Lower lobe of right lung (tissue), 2 donors: ENCODE results near the gene TNRC6A. TPM values are rescaled to one million over a fixed set of nuclear protein-coding genes. Genes with fewer than 3 reads are reported as not detected.

Experiments
- ATAC-seq, 2 donors: fragments of 200-7000 bp; cut with Tn5 transposase; one replicate each; pipeline ENCODE4 v1.9.1; 2020 to 2022; ENCODE audit warnings: mild to moderate bottlenecking in 2 of 2, moderate library complexity in 2 of 2
- DNase-seq: peaks from one replicate; pipeline ENCODE4 v3.0.0-alpha.2; 2020
- H3K27ac ChIP-seq: fragments of 200-600 bp; one replicate; pipeline ENCODE4 v1.8.0; 2022
- H3K27me3 ChIP-seq: fragments of 200-600 bp; one replicate; pipeline ENCODE4 v1.8.0; 2022; ENCODE audit warnings: low read depth
- H3K36me3 ChIP-seq: fragments of 200-600 bp; one replicate; pipeline ENCODE4 v1.8.0; 2022; ENCODE audit warnings: mild to moderate bottlenecking
- H3K4me1 ChIP-seq: fragments of 200-600 bp; one replicate; pipeline ENCODE4 v1.8.0; 2022
- H3K4me3 ChIP-seq: fragments of 200-600 bp; one replicate; pipeline ENCODE4 v1.8.0; 2022; ENCODE audit warnings: mild to moderate bottlenecking
- H3K9me3 ChIP-seq: fragments of 200-600 bp; one replicate; pipeline ENCODE4 v1.8.0; 2022
- intact Hi-C: fragments of 100-400 bp; cut with DNase I; formaldehyde crosslinking; loops from one replicate; pipeline ENCODE4 v1.11.0; 2022
- total RNA-seq: library from RNA; stranded (reverse); fragmentation: NEBNext Ultra II Directional; extraction: Animal tissue kit (Norgen Biotek cat#: 25700); gene quantifications from one replicate; pipeline ENCODE4 v1.2.1, GENCODE V29; 2021
- TF ChIP-seq, protein P1 (sequence below): fragments of 200-600 bp; IDR thresholded peaks from one replicate; pipeline ENCODE4 v1.8.0; 2022; ENCODE audit warnings: antibody characterized with exemption, mild to moderate bottlenecking
- donor health status: DM: no; HTN: yes; CAD: no; lungs with severe emphysema.

TNRC6A gene
- total RNA-seq, 1 donor from 2014 or later, result 49.4 TPM

DNA sequence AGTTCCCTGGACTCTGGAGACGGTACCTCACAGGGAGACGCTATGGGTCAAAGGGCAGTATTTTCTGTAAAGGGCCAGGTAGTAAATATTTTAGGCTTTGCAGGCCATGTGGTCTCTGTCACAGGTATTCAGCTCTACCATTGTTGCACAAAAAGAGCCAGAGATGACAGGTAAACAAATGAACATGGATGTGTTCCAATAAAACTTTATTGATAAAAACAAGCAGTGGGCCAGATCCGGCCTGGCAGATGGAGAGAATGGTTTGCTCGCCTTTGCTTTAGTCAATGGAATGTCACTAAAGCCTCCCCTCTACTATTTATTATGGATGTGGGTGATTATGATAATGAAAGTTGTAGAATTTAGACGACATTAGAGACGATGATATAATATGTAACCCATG lies 107.4 kb downstream of the TNRC6A start:
- Histone ChIP-seq H3K27me3 (no peaks in the 10 kb centered on the region), H3K27ac (no peak overlapping the region), H3K36me3 (no peaks in the 10 kb centered on the region), H3K9me3 (no peaks in the 10 kb centered on the region), H3K4me1 (peaks cover 14% of the 10 kb centered on the region), H3K4me3 (no peak overlapping the region)
- ATAC-seq, result no peak
- DNase-seq, result no peak
- TF ChIP-seq, protein P1, sequence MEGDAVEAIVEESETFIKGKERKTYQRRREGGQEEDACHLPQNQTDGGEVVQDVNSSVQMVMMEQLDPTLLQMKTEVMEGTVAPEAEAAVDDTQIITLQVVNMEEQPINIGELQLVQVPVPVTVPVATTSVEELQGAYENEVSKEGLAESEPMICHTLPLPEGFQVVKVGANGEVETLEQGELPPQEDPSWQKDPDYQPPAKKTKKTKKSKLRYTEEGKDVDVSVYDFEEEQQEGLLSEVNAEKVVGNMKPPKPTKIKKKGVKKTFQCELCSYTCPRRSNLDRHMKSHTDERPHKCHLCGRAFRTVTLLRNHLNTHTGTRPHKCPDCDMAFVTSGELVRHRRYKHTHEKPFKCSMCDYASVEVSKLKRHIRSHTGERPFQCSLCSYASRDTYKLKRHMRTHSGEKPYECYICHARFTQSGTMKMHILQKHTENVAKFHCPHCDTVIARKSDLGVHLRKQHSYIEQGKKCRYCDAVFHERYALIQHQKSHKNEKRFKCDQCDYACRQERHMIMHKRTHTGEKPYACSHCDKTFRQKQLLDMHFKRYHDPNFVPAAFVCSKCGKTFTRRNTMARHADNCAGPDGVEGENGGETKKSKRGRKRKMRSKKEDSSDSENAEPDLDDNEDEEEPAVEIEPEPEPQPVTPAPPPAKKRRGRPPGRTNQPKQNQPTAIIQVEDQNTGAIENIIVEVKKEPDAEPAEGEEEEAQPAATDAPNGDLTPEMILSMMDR, result no peak
- intact Hi-C loops, result no loop called here

DNA sequence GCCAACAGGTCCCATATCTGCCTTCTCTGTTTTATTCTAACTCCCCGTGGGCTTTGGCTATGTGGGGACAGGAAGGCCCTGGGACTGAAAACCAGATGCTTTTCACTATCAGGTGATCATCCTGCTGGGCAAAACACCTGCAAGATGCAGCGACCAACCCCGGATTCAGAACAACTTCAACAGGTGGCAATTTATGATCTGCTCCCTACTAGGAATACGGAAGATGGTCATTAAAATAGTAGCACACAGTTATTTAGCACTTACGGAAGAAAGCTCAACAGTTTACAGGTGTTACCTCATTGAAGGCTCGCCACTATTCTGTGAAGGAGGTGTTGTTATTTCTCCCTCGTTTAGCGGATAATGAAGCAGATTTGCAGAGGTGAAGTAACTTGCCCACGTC lies 108.5 kb downstream of the TNRC6A start:
- Histone ChIP-seq H3K9me3 (no peaks in the 10 kb centered on the region), H3K27ac (no peak overlapping the region), H3K4me1 (peaks cover 14% of the 10 kb centered on the region), H3K4me3 (no peak overlapping the region), H3K27me3 (no peaks in the 10 kb centered on the region), H3K36me3 (no peaks in the 10 kb centered on the region)
- ATAC-seq (no peak), DNase-seq (no peak)
- intact Hi-C loops, result no loop called here
- TF ChIP-seq, protein P1, result no peak

DNA sequence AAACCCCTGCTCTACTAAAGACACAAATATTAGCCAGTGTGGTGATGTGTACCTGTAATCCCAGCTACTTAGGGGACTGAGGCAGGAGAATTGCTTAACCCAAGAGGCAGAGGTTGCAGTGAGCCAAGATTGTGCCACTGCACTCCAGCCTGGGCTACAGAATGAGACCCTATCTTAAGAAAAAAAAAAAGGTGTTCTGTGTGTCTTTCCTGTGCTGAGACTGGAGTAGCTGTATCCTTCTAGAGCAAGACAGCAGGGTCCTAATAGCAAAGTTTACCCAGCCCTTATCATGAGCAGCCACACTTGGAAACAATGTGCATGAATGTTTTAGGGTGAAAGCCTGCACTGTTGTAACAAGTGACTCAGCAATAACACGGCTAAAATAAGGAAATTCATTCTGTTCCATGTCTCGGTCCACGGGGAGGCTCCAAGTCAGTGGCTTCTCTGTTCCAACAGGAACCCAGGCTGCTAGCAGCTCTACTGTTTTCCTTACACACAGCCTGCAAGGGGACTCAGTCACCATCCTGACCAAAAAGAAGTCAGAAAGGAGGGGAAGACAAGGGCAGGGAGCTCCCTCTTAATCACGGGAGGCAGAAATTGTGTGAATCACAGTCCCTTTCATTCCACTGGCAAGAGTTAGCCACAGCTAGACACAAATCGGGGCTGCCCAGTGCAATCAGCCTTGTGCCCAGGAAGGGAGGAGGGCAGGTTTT lies 109.3 kb downstream of the TNRC6A start:
- intact Hi-C loops, result no loop called here
- Histone ChIP-seq H3K27me3 (no peaks in the 10 kb centered on the region), H3K27ac (no peak overlapping the region), H3K9me3 (no peaks in the 10 kb centered on the region), H3K36me3 (no peaks in the 10 kb centered on the region), H3K4me3 (no peak overlapping the region), H3K4me1 (peaks cover 14% of the 10 kb centered on the region)
- TF ChIP-seq, protein P1, result no peak
- DNase-seq (no peak), ATAC-seq (peak; percentile 61 to 78)

DNA sequence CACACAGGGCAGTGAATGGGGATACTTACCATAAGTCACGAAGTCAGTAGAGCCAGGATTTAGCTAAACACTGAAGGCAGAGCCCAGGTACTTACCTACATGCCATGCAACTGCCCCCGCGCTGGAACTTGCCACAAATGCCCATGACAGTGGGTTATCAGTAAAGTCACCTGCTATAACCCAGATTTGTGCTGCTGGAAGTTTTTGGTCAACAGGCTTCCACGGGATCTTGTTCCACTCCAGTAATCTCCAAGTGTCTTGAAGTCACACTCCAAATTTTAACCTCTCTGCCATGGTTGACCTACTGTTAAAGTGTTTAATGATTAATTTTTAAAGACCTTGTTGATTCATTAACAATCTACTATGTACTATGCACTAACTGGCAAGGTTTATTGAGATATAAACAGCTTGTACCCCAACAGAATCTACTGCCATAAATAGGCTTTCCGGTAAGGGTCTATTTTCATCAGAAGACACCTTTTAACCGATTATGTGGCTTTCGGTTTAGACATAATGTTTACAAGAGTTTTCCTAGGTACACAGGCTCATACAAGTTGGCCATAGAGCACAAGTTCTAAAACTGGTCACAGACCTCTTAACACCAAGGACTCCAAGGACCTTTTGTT lies 110.0 kb downstream of the TNRC6A start:
- Histone ChIP-seq H3K4me1 (peaks cover 14% of the 10 kb centered on the region), H3K4me3 (no peak overlapping the region), H3K27me3 (no peaks in the 10 kb centered on the region), H3K36me3 (no peaks in the 10 kb centered on the region), H3K9me3 (no peaks in the 10 kb centered on the region), H3K27ac (no peak overlapping the region)
- intact Hi-C loops, result no loop called here
- ATAC-seq (peak; percentile 25 to 63), DNase-seq (no peak)
- TF ChIP-seq, protein P1, result no peak

DNA sequence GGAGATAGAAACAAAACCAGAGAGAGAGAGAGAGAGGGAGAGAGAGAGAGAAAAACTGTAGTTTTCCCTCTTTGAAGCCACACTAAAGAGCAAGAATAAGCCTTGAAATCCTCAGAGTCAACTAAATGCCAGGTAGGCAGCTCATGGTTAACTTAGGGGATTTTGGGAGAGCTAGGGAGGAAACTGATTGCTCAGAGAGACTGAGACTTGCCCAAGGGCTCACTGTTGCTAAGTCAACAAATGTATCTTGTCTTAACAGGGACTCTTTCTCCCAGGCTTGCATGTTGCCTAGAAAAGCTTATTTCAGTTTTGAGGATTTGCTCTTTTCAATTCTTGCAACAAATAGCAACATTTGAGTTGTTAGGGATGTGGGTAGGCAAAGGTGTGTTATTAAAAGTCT lies 111.8 kb downstream of the TNRC6A start:
- TF ChIP-seq, protein P1, result no peak
- Histone ChIP-seq H3K4me3 (no peak overlapping the region), H3K36me3 (no peaks in the 10 kb centered on the region), H3K27me3 (no peaks in the 10 kb centered on the region), H3K27ac (no peak overlapping the region), H3K4me1 (peaks cover 14% of the 10 kb centered on the region), H3K9me3 (no peaks in the 10 kb centered on the region)
- DNase-seq, result no peak
- no peak for ATAC-seq
- intact Hi-C loops, result no loop called here
